Forelimb muscle (tissue), 1 donor: Measurements from ENCODE around the gene PRRT3. TPM values are rescaled to one million over a fixed set of nuclear protein-coding genes. Genes with fewer than 3 reads are reported as not detected.

Experiments
- DNase-seq: peaks from one replicate; pipeline ENCODE4 v3.0.0-alpha.2; 2013; ENCODE audit warnings: low read depth
- polyA plus RNA-seq: library from polyadenylated mRNA; unstranded; fragments of 120-200 nt; gene quantifications from one replicate; pipeline ENCODE4 v1.2.1, GENCODE V29; 2013; ENCODE audit not compliant: insufficient read length

Gene PRRT3
- 2.3 TPM for polyA plus RNA-seq

DNA sequence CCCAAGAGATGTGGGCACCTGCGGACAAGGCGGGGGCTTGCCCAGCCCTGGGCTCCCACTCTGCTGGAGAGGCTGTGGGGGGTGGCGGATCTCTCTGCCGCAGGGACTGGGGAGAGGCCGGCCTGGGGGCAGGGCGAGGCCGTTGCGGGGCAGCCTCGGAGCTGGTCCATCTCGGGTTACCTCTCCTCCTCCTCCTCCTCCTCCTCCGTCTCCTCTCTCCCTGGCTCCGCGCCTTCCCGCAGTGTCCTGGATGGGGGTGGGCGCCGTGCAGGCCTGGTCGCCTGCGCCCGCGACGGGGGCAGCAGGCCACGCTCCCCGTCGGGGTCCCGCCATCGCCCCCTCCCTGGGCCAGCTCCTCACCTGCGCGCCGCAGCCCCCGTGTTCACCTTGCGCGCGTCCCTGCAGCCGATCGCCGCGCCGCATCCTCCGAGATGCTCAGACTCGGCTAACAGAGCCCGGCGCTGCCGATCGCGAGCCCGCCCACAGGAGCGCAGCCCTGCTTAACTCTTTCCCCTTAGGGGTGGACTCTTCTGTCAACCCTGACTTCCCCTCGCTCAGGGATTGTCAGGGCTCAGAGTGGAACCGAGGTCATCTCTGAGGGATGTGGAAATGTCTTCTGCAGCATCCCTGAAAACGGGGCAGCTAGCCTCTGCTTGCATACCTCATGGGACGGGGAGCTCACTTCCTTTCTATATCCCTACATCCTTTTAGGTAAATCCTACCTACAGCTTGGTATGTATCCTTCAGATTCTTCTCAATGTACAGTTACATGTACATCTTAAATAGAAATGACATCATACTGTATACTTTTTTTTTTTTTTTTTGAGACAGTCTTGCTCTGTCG is at the start of gene PRRT3:
TSS of gene PRRT3 (minus strand) at position 447 of the 844 bp plus-strand sequence. CDS start 2,293 bp downstream, outside the sequence.
- DNase-seq, result no peak

DNA sequence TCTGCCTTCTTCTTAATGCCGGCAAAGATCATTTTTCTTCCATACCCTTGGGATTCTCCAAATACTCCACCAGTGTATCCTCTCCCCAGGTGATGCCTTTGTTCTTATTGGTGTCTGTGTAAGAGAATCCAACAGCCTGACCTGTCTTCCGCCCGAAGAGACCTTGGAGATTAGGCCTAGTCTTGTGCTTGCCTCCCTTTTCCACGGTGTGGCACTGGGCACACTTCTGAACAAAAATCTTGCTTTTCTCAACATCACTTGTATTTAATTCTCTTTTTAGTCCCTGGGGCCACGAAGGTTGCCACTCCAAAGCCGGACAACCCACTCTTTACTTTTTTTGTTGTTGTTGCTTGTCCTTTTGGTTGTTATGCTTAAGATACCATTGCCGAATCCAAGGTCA is 48.5 kb upstream of the PRRT3 start:
- DNase-seq, result no peak

DNA sequence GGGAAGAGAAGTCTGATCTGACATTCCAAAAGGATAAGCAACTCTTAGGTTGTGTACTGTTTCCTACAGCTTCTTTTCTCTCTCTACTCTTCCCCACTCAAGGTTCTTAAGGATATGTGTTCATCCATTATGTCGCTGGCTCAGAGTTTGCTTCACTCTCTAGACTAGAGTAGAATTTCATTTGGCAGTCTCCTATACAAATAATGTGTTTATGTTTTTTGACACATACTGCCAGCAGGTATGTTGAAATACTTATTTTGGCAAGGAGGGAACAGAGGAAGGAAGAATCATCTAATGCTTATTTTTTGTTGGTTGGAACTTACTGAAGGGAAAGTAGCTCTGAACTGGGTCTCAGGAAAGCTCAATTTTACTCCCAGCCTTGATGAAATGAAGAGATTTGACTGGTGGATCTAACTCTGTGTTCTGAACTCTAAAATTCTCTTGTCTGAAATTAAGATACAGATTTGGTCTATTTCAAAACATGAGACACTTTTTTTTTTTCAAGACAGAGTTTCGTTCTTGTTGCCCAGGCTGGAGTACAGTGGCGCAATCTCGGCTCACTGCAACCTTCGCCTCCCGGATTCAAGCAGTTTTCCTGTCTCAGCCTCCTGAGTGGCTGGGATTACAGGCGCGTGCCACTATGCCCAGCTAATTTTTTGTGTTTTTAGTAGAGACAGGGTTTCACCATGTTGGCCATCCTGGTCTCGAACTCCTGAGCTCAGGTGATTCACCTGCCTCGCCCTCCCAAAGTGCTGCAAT is 42.1 kb upstream of the PRRT3 start:
- DNase-seq, result no peak

DNA sequence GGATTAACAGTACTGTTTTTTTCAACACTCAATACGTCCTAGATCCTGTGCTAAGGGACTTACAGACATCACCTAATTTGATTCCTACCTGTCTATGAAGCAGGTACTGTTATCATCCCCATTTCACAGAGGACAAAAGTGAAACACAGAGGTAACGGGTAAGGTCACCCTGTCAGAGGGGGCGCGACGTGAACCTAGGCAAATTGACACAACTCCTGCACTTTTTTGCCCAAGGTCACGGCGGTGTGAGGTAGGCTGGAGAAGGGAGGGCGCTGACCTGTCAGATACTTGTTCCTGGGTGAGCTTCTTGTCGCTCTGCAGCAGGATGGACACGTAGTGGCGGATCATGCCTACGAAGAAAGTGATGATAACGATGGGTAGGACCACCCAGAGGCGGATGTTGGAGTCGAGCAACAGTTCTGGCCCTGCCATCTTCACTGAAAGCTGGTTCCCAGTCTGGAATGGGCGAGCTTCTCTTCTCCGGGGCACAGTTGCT is 34.1 kb upstream of the PRRT3 start:
- no peak for DNase-seq

DNA sequence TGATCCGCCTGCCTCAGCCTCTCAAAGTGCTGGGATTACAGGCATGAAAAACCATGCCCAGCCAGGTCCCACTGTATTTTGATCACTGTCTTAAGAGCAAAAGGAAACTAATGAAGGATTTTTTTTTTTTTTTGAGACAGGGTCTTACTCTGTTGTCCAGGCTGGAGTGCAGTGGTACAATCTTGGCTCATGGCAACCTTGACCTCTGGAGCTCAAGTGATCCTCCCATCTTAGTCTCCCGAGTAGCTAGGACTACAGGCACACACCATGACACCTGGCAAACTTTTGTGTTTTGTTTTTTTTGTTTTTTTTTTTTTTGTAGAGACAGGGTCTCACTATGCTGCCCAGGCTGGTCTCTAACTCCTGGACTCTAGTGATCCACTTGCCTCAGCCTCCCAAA is 28.0 kb upstream of the PRRT3 start:
- no peak for DNase-seq

DNA sequence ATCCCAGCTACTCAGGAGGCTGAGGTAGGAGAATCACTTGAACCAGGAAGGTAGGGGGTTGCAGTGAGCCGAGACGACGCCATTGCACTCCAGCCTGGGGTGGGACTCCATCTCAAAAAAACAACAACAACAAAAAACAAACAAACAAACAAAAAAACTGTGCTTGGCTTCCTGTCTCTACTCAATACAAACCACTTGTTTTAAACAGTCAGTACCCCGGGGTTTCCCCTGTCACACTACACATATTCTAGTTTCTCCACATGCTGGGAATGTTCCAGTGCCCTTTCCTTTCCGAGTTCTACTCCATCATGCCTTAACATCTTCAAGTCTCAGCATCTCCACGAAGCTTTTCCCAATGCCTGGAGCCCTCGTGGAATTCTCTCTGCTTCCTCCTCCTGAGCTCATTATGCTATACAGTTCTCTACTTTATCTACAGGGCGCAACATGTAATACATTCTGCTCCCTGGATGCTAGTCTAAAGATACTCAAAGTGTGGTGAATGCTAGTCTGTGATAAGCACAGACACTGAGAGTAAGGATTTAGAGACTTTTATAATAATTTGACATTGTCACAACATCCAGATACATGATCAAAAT is 26.6 kb upstream of the PRRT3 start:
- DNase-seq, result no peak

DNA sequence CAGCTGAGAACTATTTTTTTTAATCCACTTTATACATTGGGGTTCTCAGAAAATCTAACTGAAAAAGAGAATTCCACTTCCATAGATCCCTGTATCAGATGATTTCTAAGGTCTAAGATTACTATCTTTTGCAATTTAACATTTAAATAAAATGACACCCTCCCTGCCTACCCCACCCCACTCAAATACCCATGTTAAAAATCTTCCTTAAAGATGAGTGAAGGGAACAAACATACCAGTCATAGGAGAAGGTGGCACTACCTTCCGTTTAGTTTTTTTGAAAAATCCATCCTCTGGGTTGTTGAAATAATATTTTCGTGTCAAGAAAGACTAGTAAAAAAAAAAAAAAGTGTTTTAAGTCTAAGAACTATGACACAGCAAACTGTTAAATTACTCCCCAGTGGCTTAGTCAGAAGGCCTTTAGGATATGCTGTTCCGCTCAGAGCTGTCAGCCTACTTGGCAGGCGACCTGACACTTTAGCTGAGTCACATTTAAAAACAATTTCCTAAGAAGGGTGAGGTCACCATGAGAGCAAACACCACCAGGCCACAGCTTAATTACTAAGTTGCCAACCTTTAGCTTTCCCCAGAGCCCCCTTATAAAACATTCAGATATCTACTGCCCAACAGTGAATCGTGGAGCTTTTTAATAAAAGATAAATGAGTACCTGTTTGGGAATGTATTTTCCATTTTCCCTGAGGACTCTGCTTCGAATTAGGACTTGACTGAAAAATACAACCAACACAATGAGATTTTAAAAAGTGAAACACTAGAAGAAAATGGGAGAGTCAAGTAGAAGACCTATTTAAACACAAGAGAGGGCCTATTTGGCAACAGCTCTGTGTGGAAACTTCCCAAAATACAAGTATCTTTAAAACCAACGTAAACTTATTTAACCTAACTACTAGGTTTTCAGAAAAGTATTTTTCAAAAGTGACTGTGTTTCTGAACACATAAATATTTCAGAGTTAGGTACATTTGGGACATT is 24.8 kb upstream of the PRRT3 start:
- DNase-seq, result no peak

DNA sequence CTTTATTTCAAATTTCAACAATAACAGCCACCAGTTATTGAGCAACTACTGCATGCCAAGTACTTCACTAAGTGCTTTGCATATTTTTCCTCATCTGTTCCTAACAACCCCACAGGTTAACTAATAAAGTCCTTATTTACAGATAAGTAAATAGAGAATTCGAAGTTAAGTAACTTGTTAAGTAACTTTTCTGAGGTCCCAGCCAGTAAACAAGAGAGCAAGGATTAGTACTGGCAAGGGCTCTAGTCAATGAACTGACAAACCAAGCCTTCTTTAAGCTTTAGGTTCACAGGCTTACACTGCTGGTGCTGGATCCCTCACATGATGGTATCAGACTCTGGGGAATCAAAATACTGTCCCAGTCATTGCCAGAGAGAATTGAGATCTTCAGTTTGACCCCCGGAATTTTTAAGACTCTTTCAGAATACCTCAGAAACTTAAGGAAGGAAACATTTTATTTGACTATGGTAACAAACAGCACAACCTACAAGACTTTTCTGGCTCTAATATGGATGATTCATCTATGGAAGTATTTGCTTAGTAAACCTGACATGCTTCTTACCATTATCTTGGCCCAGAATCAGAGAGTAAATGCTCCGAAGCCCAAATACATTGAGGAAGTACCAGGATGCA is 17.9 kb upstream of the PRRT3 start:
- no peak for DNase-seq

DNA sequence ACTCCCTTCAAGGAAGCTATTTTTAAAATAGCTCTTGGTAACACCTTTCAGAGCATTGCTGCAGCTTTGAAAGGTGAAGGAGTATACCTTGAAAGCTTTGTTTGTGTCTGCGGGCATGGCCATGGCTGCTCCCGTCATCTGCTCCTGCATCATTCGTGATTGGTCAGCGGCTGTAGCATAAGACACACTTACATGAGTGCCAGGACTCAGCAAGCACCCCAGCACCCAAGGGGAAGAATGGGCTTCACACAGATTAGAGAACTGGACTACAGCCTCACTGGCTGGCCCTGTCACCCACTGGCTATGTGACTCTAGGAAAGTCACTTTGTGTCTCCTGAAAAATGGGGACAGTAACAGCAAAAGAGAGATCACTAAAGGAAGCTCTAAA is 17.4 kb upstream of the PRRT3 start:
- no peak for DNase-seq

DNA sequence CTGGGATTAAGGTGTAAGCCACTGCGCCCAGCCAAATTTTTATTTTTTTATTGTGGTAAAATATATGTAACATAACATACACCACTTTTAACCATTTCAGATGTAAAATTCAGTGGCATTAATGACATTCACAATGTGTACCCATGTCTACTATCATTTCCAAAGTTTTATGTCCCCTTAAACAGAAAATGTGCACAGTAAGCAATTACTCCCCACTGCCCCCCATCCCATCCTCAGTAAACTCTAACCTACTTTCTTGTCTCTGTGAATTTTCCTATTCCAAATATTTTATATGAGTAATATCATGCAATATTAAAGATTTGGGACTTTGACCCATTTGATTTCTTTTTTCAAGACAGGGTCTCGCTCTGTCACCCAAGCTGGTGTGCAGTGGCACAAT is 14.6 kb upstream of the PRRT3 start:
- DNase-seq, result no peak

DNA sequence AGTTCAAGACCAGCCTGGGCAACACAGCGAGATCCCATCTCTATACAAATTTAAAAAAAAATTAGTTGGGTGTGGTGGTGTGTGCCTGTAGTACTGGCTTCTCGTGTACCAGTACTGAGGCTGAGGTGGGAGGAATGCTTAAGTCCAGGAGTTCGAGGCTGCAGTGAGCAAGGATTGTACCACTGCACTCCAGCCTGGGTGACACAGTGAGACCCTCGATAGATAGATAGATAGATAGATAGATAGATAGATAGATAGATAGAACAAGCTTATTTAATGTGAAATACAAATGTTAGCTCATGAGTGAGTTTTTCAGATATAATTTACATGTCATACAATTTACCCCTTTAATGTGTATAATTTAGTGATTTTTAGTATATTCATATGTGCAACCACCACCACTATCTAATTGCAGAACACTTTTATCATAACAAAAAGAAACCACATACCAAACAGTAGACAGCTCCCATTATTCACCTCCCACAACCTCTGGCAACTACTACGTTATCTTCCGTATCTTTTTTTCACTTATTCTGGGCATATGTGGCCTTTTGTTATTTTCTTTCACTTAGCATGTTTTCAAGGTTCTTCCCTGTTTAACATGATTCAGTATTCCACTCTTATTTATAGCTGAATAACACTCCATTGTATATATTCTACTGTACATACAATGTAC is 13.1 kb upstream of the PRRT3 start:
- no peak for DNase-seq

DNA sequence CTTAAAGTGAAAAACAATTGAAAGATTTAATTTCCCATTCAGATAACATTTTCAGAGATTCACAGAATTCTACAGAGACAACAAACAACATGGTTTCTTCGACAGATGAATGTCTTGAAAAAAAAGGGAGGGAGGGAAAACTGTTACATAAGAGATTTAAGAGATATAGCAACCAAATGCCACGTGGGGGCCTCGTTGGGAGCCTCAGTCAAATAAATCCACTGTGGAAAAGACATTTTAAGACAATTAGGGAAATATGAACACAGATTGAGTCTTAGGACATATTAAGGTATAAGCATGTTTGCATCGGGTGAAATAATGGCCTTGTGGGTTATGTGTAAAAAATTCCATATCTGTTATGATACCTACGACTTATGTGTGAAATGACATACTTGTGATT is 5.0 kb upstream of the PRRT3 start:
- DNase-seq, result no peak

DNA sequence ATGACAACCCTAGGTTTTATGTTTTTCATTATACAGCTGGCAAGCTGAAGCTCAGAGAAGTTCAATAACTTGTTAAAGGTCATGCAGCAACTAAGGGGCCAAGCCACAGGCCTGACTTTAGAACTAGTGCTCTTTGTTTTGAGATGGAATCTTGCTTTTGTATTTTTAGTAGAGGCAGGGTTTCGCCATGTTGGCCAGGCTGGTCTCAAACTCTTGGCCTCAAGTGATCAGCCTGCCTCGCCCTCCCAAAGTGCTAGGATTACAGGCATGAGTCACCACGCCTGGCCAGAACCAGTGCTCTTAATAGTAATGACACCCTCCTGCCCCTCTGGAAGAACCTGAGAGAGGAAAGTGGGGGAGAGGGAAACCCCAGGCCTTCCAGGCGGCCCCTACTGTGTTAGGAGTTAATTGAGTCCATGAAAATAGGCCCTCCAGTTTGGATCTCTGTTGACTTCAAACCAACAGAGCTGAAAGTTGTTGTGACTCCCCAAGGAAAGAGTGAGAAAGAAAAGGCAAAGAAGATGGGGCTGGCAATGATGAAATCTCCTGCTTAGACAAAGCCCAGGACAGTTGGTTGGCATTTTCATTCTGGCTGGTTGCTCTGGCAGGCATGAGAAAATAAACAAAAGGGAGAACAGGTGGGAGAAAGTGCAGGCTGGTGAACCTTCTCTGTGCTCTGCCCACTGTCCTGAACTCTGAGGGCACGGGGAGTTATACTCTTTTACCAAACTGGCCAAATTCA is 3.6 kb upstream of the PRRT3 start:
- no peak for DNase-seq

DNA sequence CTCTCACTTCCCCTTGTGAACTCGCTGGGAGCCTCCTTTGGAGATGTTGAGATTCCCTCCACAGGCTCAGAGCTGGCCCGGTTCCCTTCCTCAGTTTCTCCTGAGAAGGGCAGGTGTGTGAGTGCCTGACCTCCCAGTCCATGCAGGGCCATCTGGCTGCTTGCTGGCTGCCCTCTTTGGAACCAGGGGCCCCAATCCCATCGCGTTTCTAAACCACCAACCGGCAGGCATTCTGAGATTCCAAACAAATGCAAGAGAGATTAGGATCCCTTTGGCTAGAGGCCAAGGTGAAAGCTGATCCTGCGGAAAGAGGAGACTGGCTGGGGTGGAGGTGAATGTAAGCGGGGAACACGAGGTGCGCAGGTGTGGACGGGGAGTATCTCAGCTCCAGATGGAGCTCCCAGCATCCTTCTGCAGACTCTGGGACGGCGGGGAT is 2.9 kb upstream of the PRRT3 start:
- no peak for DNase-seq

DNA sequence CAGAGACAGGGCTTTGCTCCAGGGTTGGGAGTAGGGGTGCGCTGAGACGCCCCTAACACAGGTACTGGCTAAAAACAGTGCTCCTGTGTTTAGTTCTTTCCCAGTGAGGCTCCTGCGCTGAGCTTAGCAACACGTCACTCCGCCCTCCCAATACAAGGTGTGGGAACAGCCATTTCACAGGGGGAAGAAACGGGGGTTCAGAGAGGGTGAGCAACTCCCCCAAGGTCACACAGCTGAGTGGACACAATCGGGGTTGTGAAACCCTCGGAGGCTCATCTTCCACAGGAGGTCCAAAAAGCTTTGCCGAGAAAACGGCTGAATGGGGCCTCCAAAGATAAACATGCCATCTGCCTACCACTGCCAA is 628 bp downstream of the PRRT3 start:
- no peak for DNase-seq

DNA sequence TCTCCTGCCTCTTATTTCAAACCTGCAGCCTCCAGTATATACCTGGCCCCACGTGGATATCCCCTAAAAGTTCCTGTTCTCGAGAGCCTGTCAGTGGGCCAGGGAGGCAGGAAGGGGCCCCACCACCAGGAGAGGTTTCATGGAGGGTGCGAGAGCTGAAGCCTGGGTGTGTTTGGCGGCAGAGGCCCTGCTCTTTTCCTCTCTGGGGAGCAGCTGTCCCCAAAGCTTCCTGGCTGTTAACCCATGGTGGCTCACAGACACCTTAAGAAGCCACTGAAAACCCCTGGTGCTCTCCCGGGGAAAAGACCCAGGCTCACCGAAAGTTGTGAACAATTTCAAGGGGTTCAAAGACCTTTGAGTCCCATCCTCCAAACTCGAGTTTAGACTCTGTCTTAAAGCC is 1.1 kb downstream of the PRRT3 start:
- DNase-seq, result no peak

DNA sequence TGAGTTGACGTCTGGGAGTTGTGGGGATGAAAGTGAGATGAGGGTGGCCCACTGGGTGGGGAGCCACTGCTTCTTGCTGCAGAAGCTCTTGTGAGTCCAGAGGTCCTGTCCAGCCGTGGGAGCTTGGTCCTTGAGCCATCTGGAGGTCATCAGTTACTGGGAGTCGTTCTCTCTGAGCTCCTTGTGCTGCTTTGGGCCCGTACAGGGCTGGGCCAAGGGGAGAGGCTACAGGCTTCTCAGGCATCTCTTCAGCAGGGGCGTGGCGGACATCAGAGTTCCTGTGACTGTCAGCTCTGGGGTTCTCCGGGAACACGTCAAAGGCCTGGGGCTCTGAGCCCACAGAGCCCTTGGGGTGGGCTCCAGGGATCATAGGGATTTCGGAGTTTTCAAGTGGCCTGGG is 2.6 kb downstream of the PRRT3 start:
- no peak for DNase-seq

DNA sequence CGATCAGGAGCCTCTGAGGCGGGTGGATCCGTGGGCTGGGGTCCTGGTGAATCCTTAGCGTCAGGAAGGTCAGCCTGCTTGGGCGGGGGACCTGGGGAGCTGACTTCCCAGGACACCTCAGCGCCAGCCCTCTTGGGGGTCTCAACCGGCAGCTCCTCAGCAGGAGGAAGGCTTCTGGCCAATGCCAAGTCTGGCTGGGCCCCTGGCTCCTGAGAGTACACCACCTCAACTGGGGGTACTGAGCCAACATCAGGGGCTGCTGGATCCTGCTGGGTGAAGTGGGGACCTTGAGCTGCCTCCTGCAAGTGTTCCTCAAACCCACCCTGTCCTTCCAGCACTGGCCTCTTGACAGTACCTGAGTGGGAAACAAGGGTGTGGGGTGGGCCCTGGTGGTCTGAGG is 3.1 kb downstream of the PRRT3 start:
- no peak for DNase-seq

DNA sequence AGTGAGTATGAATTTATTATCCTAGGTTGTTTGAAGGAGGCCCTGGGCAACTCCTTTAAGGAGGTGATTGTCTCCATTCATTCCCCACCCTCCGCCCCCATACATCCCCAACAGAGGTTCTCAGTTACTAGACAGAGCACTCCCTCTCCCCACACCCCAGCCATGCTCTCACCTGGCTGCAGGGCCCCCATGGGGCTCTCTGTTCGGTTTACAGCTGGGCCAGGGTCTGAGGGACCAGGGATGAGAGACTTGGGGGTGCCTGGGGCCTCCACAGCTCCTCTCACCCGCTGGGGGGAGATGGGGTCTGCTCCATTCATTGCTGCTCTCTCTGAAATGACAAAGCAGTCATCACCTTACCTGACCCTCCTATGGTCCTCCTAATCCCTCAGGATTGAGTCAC is 3.6 kb downstream of the PRRT3 start:
- DNase-seq, result no peak
